Measurements from ENCODE around the gene CACNA2D2.

DNA sequence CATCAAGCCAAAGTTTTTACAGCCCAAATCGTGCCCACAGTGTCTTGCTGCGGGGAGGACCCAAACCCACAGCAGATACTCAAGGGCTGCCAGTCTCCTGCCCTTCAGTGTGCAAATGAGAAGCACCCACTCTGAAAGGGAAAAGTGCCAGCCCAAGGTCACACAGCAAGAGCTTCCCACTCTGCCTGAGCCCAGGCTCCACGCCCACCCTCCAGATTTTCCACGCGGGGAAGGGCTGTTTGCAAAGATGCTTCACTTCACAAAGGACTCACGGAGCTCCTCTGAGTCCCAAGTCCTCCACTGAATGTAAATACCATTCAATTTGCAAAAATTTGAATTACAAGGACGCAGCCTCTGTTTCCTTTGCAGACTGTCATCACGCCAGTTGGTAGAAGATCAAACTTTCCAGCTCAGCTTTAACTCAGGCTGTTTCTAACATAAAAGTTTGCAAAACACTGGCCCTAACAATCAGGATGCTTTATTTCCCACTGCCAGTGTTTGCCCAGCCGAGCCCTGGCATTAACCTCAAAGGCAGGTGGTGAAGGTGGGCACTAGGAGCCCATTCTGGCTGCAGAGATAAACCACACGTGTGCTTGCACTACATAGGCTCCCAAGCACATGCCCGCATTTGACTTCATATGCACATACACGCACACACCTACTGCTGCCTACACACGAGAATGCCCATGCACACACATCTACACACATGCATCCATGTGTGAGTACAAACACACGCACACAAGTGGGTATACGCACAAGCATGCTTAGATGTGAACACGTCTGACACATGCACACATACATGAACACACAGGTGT is 7.6 kb downstream of the CACNA2D2 start:
- TF ChIP-seq IRF2 (CRISPR knock-in tag; IDR thresholded peaks at IDR 0.05; ENCODE audit: borderline replicate concordance, low read depth) = no peak
- TF ChIP-seq, protein P1, sequence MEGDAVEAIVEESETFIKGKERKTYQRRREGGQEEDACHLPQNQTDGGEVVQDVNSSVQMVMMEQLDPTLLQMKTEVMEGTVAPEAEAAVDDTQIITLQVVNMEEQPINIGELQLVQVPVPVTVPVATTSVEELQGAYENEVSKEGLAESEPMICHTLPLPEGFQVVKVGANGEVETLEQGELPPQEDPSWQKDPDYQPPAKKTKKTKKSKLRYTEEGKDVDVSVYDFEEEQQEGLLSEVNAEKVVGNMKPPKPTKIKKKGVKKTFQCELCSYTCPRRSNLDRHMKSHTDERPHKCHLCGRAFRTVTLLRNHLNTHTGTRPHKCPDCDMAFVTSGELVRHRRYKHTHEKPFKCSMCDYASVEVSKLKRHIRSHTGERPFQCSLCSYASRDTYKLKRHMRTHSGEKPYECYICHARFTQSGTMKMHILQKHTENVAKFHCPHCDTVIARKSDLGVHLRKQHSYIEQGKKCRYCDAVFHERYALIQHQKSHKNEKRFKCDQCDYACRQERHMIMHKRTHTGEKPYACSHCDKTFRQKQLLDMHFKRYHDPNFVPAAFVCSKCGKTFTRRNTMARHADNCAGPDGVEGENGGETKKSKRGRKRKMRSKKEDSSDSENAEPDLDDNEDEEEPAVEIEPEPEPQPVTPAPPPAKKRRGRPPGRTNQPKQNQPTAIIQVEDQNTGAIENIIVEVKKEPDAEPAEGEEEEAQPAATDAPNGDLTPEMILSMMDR (IDR thresholded peaks at IDR 0.05) = no peak
- no peak for TF ChIP-seq MXD4 (CRISPR knock-in tag; IDR thresholded peaks at IDR 0.05; ENCODE audit: borderline replicate concordance)
- TF ChIP-seq, protein P2, sequence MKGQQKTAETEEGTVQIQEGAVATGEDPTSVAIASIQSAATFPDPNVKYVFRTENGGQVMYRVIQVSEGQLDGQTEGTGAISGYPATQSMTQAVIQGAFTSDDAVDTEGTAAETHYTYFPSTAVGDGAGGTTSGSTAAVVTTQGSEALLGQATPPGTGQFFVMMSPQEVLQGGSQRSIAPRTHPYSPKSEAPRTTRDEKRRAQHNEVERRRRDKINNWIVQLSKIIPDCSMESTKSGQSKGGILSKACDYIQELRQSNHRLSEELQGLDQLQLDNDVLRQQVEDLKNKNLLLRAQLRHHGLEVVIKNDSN (CRISPR knock-in tag; IDR thresholded peaks at IDR 0.05) = no peak
- TF ChIP-seq, protein P3, sequence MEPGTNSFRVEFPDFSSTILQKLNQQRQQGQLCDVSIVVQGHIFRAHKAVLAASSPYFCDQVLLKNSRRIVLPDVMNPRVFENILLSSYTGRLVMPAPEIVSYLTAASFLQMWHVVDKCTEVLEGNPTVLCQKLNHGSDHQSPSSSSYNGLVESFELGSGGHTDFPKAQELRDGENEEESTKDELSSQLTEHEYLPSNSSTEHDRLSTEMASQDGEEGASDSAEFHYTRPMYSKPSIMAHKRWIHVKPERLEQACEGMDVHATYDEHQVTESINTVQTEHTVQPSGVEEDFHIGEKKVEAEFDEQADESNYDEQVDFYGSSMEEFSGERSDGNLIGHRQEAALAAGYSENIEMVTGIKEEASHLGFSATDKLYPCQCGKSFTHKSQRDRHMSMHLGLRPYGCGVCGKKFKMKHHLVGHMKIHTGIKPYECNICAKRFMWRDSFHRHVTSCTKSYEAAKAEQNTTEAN (CRISPR knock-in tag; IDR thresholded peaks at IDR 0.05) = no peak
- no peak for TF ChIP-seq JUN (CRISPR knock-in tag; IDR thresholded peaks at IDR 0.05)
- TF ChIP-seq, protein P4, sequence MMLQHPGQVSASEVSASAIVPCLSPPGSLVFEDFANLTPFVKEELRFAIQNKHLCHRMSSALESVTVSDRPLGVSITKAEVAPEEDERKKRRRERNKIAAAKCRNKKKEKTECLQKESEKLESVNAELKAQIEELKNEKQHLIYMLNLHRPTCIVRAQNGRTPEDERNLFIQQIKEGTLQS (CRISPR knock-in tag; conservative IDR thresholded peaks at IDR 0.05) = no peak
- TF ChIP-seq, protein P5, sequence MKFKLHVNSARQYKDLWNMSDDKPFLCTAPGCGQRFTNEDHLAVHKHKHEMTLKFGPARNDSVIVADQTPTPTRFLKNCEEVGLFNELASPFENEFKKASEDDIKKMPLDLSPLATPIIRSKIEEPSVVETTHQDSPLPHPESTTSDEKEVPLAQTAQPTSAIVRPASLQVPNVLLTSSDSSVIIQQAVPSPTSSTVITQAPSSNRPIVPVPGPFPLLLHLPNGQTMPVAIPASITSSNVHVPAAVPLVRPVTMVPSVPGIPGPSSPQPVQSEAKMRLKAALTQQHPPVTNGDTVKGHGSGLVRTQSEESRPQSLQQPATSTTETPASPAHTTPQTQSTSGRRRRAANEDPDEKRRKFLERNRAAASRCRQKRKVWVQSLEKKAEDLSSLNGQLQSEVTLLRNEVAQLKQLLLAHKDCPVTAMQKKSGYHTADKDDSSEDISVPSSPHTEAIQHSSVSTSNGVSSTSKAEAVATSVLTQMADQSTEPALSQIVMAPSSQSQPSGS (CRISPR knock-in tag; IDR thresholded peaks at IDR 0.05; ENCODE audit: borderline replicate concordance, low read depth) = no peak
- no peak for TF ChIP-seq ATF1 (CRISPR knock-in tag; IDR thresholded peaks at IDR 0.05)
- no peak for TF ChIP-seq SP1 (CRISPR knock-in tag; conservative IDR thresholded peaks at IDR 0.05)
- no peak for TF ChIP-seq ZNF232 (CRISPR knock-in tag; IDR thresholded peaks at IDR 0.05)
- TF ChIP-seq, protein P6, sequence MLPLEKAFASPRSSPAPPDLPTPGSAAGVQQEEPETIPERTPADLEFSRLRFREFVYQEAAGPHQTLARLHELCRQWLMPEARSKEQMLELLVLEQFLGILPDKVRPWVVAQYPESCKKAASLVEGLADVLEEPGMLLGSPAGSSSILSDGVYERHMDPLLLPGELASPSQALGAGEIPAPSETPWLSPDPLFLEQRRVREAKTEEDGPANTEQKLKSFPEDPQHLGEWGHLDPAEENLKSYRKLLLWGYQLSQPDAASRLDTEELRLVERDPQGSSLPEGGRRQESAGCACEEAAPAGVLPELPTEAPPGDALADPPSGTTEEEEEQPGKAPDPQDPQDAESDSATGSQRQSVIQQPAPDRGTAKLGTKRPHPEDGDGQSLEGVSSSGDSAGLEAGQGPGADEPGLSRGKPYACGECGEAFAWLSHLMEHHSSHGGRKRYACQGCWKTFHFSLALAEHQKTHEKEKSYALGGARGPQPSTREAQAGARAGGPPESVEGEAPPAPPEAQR (CRISPR knock-in tag; IDR thresholded peaks at IDR 0.05) = no peak
- no peak for TF ChIP-seq ZNF423 (CRISPR knock-in tag; IDR thresholded peaks at IDR 0.05)
